Activated naive CD8-positive, alpha-beta T cell treated with anti-CD3 and anti-CD28 coated beads for 36 hours (primary cell): ENCODE data around the gene PRKAG2. TPM values are rescaled to one million over a fixed set of nuclear protein-coding genes. Genes with fewer than 3 reads are reported as not detected.

Source experiments
- DNase-seq: peaks from one replicate; pipeline ENCODE4 v3.0.0; 2021
- H3K27ac Mint-ChIP-seq: one replicate; pipeline ENCODE4 v1.8.0; 2022; ENCODE audit warnings: mild to moderate bottlenecking, moderate library complexity, mixed read lengths
- H3K27me3 Mint-ChIP-seq: one replicate; pipeline ENCODE4 v1.8.0; 2022; ENCODE audit warnings: mild to moderate bottlenecking, mixed read lengths
- H3K36me3 Mint-ChIP-seq: one replicate; pipeline ENCODE4 v1.8.0; 2021; ENCODE audit warnings: mild to moderate bottlenecking, mixed read lengths
- H3K4me1 Mint-ChIP-seq: one replicate; pipeline ENCODE4 v1.8.0; 2021; ENCODE audit warnings: mixed read lengths
- H3K4me3 Mint-ChIP-seq: one replicate; pipeline ENCODE4 v1.8.0; 2022; ENCODE audit warnings: mild to moderate bottlenecking, moderate library complexity, mixed read lengths
- H3K9me3 Mint-ChIP-seq: one replicate; pipeline ENCODE4 v1.8.0; 2022; ENCODE audit warnings: mixed read lengths
- total RNA-seq, 2 experiments: library from RNA; stranded (reverse); gene quantifications; one replicate each; pipeline ENCODE4 v1.2.3, GENCODE V29; 2021

Gene PRKAG2
- total RNA-seq, 2 experiments from 2014 or later, result 18.7 to 19.4 TPM

DNA sequence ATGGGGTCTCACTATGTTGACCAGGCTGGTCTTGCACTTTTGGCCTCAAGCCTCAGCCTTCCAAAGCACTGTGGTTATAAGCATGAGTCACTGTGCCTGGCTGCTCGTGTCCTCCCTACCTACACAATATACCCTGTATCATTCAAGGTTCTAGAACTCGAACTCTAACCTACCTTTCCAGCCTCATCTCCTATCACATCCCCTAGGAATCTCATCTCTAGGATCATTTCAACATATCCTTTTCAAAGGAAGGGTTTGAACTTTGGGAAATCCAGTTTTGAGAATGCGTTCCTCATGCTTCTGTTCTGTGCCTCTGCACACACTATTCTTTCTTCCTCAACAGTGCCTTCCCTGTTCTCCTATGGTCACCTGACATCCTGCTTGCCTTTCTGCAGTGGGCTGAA lies 269.4 kb downstream of the PRKAG2 start:
- H3K9me3 Mint-ChIP-seq, result no peaks in the 10 kb centered on the region
- no peaks in the 10 kb centered on the region for H3K27me3 Mint-ChIP-seq
- no peak for DNase-seq
- peaks cover 6% of the 10 kb centered on the region for H3K36me3 Mint-ChIP-seq
- H3K4me3 Mint-ChIP-seq, result no peak overlapping the region
- H3K4me1 Mint-ChIP-seq, result peaks cover 15% of the 10 kb centered on the region
- no peak overlapping the region for H3K27ac Mint-ChIP-seq

DNA sequence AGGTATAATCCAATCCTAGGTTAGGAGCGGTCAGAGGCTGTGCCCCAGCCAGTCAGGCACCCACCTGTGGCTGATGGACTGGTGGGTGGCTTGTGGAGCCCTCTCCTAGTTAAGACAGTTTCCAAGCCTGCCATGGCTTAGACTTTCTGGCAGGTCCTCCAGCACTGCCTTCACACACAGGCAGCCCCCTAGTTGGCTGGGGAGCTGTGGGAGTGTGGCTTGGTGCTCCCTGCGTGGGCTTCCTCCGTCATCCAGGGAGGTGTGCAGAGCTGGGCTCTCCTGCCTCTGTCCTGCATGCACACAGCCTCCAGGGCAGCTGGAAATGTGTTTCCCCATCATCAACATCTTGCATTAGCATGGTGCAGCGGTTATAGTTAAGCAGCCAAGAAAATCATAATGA lies 273.0 kb downstream of the PRKAG2 start:
- Mint-ChIP-seq H3K27ac (no peak overlapping the region), H3K9me3 (no peaks in the 10 kb centered on the region), H3K27me3 (no peaks in the 10 kb centered on the region), H3K4me1 (peaks cover 22% of the 10 kb centered on the region), H3K36me3 (peaks cover 8% of the 10 kb centered on the region), H3K4me3 (no peak overlapping the region)
- no peak for DNase-seq

DNA sequence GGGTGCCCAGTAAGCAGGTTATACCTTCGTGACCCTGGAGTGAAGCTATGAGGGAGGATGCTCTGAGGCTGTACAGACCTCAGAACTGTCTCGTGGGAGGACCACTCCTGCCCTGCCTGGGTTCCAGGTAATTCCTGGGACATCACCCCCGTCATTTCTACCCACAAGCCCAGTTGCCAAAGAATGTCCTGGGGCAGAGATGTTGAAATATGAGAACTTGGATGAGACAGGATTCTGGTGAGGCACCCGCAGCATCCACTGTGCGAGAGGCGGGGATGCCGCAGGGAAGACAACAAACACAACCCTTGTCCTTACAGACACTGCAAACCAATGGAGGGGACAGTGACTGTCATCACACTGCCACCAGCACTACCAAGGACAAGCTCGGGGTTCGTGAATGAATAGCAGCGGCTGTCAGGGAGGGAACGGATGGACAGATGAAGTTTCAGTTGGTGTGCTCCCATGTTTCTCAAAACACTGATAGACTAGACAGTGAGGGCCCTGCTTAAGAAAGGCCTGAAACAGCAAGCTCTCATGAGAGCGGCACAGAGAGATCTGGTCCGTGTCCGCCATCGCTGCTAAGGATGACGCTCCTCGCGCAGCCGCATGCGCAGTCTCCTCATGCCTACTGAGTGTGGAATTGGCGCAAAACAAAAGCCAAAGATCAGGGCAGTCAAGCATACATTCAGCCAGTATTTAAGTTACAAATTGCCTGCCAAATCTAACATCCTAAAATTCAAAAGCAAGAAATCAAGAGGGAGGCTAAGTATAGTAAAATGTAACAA lies 275.2 kb downstream of the PRKAG2 start:
- peaks cover 20% of the 10 kb centered on the region for H3K4me1 Mint-ChIP-seq
- no peaks in the 10 kb centered on the region for H3K27me3 Mint-ChIP-seq

DNA sequence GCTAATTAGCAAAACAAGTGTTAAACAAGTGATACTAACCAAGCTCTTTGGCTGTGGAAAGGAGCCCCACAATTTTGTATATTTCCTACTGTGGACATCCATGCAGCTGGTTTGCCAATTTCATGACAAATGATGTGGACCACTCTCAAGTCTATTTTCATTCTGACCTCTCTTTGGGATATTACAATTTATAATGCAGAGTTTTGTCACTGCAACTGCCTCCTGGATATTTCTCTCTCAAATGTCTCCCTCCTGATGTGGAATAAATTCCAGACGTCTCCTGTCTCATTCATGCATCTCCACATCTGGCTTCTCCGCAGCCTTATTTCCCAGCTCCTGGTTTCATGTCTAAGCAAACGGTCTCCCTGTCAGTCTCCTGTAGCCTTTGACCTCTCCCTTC lies 276.6 kb downstream of the PRKAG2 start:
- Mint-ChIP-seq H3K27me3 (no peaks in the 10 kb centered on the region), H3K27ac (no peak overlapping the region), H3K4me3 (no peak overlapping the region), H3K9me3 (no peaks in the 10 kb centered on the region), H3K36me3 (peaks cover 10% of the 10 kb centered on the region), H3K4me1 (peaks cover 20% of the 10 kb centered on the region)
- no peak for DNase-seq

More for the DNA sequence above, 275.2 kb downstream of the PRKAG2 start:
- Mint-ChIP-seq H3K36me3 (peaks cover 8% of the 10 kb centered on the region), H3K27ac (no peak overlapping the region), H3K9me3 (no peaks in the 10 kb centered on the region), H3K4me3 (no peak overlapping the region)
- DNase-seq, result no peak

DNA sequence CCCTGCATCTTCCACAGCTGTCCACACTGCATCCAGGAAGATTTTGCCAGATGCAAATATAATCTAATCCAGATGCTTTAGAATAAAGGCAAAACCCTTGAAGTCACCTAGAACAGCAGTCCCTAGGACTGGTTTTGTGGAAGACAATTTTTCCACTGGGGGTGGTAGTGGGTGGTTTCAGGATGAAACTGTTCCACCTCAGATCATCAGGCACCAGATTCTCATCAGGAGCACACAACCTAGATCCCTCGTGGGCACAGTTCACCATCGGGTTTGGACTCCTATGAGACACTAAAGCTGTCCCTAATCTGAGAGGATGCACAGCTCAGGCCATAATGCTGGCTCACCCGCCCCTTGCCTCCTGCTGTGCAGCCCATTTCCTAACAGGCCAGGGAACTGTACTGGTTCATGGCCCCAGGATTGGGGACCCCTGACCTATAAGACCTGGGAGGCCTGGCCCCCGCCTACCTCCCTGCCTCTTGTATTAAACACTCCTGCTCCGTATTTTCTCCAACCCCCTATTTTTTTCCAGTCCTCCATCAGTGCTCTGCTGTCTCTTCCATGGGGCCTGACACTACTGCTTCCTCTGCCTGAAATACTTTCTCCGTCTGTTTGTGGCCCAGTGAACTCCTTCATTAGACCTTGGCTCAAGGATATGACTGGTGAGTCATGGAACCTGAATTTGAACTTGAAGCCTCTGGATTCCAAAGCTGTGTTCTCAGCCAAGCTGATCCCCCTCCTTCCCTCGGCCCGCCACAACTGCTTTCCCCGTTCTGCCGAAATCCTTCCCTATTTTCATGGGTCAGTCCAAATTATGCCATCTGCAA lies 277.3 kb downstream of the PRKAG2 start:
- no peaks in the 10 kb centered on the region for H3K27me3 Mint-ChIP-seq
- H3K27ac Mint-ChIP-seq, result no peak overlapping the region
- H3K9me3 Mint-ChIP-seq, result no peaks in the 10 kb centered on the region

DNA sequence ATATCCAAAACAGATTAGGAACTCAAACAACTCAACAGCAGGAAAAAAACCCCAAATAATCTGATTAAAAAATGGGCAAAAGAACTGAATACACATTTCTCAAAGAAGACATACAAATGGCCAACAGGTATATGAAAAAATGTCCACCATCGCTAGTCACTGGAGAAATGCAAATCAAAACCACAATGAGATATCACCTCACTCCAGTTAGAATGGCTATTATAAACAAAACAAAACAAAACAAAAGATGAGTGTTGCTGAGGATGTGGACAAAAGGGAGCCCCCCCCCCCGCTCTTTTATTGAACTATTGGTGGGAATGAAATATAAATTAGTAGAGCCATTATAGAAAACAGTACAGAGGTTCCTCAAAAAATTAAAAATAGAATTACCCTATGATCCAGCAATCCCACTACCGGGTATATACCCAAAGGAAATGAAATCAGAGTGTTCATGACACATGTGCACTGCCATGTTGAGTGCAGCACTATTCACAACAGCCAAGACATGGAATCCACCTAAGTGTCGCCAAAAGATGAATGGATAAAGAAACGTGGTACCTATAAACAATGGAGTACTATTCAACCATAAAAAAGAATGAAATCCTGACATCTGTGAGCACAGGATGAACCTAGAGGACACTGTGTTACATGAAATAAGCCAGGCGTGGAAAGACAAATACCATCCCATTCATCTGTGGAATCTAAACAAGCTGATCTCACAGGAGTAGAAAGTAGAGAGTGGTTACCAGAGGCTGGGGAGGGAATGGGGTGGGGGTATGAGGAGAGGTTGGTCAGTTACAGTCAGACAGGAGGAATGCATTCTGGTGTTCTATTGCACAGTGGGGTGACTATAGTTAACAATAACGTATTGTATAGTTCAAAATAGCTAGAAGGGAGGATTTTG lies 279.1 kb downstream of the PRKAG2 start:
- DNase-seq, result no peak
- no peaks in the 10 kb centered on the region for H3K27me3 Mint-ChIP-seq
- no peak overlapping the region for H3K27ac Mint-ChIP-seq
- H3K4me3 Mint-ChIP-seq, result no peak overlapping the region
- H3K4me1 Mint-ChIP-seq, result peaks cover 17% of the 10 kb centered on the region
- no peaks in the 10 kb centered on the region for H3K9me3 Mint-ChIP-seq
- peaks cover 7% of the 10 kb centered on the region for H3K36me3 Mint-ChIP-seq

More for the DNA sequence above, 277.3 kb downstream of the PRKAG2 start:
- DNase-seq, result no peak
- Mint-ChIP-seq H3K36me3 (peaks cover 10% of the 10 kb centered on the region), H3K4me1 (peaks cover 20% of the 10 kb centered on the region), H3K4me3 (no peak overlapping the region)

DNA sequence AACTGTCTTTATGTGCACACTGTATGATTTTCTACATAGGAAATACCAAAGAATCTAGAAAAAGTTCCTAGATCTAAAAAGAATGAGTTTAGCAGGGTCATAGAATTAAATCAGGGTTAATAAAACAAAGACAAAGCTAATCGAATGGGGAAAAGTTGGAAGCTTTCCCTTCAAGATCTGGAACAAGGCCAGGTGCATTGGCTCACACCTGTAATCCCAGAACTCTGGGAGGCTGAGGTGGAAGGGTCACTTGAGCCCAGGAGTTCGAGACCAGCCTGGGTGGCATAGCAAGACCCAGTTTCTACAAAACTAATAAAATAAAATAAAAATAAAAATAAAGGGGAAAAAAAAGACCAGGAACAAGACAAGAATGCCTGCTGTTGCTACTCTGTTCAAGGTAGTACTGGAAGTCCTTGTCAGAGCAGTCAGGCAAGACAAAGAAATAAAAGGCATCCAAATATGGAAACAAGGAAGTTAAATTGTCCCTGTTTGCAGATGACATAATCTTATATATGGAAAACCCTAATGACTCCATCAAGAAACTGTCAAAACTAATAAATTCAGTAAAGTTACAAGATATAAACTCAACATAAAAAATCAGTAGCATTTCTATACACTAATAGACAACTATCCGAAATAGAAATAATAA lies 281.1 kb downstream of the PRKAG2 start:
- Mint-ChIP-seq H3K27me3 (no peaks in the 10 kb centered on the region), H3K4me3 (no peak overlapping the region), H3K27ac (no peak overlapping the region), H3K36me3 (peaks cover 2% of the 10 kb centered on the region), H3K9me3 (no peaks in the 10 kb centered on the region), H3K4me1 (peaks cover 15% of the 10 kb centered on the region)
- DNase-seq, result no peak

DNA sequence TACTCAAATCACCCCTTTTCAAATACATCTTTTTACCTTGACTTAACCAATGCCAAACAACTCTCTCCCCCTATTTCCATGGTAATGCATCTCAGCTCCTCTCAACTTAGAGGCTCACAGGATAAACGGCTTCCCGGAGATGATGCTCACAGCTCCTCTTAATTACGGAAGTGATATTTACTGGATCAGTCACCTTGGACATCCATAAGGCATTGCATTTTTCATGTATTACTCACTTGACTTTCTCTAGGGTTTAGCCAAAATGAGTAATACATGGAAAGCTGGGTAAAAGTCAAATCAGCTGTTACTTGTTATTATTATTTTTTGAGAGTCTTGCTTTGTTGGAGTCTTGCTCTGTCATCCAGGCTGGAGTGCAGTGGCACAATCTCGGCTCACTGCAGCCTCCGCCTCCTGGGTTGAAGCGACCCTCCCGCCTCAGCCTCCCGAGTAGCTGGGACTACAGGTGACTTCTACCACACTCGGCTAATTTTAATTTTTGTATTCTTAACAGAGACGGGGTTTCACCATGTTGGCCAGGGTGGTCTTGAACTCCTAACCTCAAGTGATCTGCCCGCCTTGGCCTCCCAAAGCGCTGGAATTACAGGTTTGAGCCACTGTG lies 283.9 kb downstream of the PRKAG2 start:
- peaks cover 2% of the 10 kb centered on the region for H3K36me3 Mint-ChIP-seq
- DNase-seq, result no peak
- H3K4me3 Mint-ChIP-seq, result no peak overlapping the region
- no peak overlapping the region for H3K27ac Mint-ChIP-seq
- peaks cover 5% of the 10 kb centered on the region for H3K4me1 Mint-ChIP-seq
- H3K9me3 Mint-ChIP-seq, result no peaks in the 10 kb centered on the region
- H3K27me3 Mint-ChIP-seq, result no peaks in the 10 kb centered on the region

DNA sequence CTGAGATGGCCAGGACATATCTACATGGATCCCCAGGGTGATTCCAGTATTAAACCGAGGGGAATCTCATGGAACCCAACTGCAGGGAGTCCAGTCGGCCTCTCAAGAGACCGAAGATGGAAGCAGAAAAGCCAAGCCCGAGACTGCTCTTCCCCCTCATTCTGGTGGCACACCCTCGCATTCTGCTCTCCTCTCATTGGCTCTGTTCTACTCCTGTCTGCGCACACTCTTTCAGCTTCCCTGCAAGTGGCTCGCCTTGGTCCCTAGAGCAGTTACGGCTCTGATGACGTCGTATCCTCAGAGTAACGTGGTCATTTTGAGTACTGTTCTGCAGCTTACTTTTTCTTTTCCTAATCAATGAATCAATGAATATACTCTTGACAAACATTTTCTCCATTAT lies 284.6 kb downstream of the PRKAG2 start:
- DNase-seq, result no peak
- Mint-ChIP-seq H3K36me3 (peaks cover 2% of the 10 kb centered on the region), H3K27ac (no peak overlapping the region), H3K27me3 (no peaks in the 10 kb centered on the region), H3K4me3 (no peak overlapping the region), H3K4me1 (peaks cover 2% of the 10 kb centered on the region), H3K9me3 (no peaks in the 10 kb centered on the region)

DNA sequence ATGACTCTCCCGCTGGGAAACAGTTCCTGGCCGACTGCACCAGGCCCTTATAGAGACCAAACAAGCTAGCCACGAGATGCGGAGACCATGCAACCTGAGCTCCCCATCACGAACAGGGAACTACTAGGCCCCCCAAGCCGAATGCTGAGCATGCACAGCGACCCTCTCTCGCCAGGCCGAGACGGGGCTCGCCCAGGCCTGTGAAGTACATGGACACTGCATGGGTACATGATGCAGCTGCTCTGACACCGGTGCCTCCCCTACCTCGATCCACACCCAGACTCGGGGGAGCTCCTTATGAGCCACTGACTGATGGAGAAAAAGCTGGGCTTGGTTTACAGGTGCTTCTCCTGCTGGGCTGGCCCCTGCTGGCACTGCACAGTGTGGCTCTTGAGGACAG lies 285.0 kb downstream of the PRKAG2 start:
- Mint-ChIP-seq H3K27ac (no peak overlapping the region), H3K4me3 (no peak overlapping the region), H3K9me3 (no peaks in the 10 kb centered on the region), H3K27me3 (no peaks in the 10 kb centered on the region), H3K36me3 (peaks cover 2% of the 10 kb centered on the region), H3K4me1 (peaks cover 1% of the 10 kb centered on the region)
- no peak for DNase-seq

DNA sequence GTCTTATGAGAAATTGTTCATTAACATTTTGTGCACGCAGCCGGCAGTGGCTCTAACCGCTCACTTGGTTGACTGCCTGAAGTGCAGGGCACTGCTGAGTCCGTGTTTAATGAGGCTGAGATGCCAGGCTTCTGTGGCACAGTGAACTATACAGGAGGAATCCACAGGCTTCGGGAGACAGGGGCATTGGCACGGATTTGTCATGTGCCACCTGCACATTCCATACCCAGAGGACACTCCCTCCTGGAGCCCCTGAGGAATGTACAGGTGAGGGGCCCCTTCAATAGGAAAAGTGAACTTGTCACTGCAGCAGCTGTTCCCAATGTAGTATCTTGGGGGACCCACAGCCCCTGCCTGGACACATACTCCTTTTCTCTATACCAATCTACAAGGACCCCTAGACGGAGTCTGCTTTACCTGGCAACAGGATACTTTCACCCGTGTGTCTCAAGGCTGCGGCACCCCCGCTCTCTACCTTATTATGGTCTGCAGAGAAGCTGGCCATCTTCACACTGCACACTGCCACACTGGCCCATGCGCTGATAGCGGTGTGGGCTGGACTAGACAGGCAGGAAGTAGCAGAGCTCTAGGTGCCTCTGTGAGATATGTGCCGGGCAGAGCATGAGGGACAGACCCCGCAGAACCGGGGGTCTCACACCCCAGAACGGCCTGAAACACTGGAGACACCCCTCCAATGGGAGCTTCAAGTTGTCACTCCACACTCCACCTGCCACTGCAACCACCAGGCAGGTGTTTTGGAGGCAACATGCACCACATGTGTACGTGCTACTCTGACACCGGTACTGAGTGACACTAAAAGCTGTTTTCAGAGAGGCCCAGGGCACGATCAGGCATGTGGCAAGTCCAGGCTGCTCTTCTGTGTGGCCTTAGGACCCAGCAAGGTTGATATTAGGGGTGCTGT lies 285.8 kb downstream of the PRKAG2 start:
- no peaks in the 10 kb centered on the region for H3K9me3 Mint-ChIP-seq
- H3K4me1 Mint-ChIP-seq, result peaks cover 1% of the 10 kb centered on the region

DNA sequence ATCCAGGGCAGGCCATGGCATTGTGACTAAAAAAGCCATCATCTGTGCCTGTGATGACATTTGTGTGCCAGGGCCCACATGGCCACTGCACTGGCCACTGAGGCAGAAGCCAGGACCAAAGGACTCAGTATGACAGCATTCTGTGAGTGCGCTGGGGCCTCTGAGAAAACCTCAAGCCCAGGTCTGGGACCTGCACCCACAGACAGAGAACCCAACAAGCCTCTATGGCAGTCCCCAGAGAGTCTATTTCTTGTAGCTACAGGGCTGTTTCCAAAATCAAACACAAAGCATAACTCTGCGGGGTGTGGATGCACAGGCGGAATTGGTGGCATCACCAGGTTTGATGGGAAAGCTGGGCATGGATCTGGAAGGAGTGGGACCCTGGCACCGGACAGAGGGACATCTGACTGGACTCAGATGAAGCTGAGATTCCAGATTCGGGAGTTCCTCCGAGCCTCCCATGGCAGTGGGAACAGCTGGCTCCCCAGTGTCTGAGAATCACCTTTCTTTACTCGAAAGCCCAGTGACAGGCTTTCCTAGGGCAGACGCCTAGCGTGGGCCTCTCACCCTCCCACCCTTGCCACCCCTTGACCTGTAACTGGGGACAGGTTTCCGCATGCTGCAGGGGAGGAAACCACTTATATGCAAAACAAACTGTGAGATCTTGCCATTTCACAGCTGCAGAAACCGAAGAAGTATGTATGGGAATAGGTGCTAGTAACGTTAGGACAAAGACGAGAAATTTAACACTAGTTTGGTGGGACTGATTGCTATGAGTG lies 286.7 kb downstream of the PRKAG2 start:
- no peaks in the 10 kb centered on the region for H3K9me3 Mint-ChIP-seq
- H3K4me3 Mint-ChIP-seq, result no peak overlapping the region
- DNase-seq, result no peak
- H3K4me1 Mint-ChIP-seq, result peaks cover 1% of the 10 kb centered on the region
- no peaks in the 10 kb centered on the region for H3K36me3 Mint-ChIP-seq
- no peaks in the 10 kb centered on the region for H3K27me3 Mint-ChIP-seq
- no peak overlapping the region for H3K27ac Mint-ChIP-seq

More for the DNA sequence above, 285.8 kb downstream of the PRKAG2 start:
- peaks cover 2% of the 10 kb centered on the region for H3K36me3 Mint-ChIP-seq
- H3K27ac Mint-ChIP-seq, result no peak overlapping the region
- DNase-seq, result no peak
- H3K4me3 Mint-ChIP-seq, result no peak overlapping the region
- H3K27me3 Mint-ChIP-seq, result no peaks in the 10 kb centered on the region

DNA sequence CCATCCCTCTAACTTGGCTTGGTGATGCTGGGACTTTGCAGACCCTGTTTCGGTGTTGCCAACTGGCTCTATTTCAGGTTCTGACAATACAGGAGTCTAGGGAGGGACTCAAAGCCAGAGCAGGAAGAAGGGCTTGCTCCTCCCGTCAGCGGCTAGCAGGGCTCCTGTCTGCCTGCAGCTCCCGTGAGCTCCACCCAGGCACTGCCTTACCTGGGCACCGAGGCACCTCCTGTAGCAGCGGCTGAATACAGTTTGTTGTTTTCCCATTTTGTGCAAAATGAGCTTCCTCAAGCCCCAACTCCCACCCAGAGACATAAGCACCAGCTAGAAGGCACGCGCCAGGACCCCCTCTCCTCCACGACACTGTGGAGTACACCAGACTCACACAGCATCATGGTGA lies 287.9 kb downstream of the PRKAG2 start:
- Mint-ChIP-seq H3K4me3 (no peak overlapping the region), H3K36me3 (no peaks in the 10 kb centered on the region), H3K4me1 (peaks cover 1% of the 10 kb centered on the region), H3K27ac (no peak overlapping the region), H3K27me3 (no peaks in the 10 kb centered on the region), H3K9me3 (no peaks in the 10 kb centered on the region)
- no peak for DNase-seq
